Measurements from ENCODE around the gene TPCN2.
A peak's percentile ranks its signal among the peaks of the same experiment; 100 is the strongest.
"Not testable (repeated sequence)": the region's sequence is repeated elsewhere in the genome, so short reads cannot be mapped to it uniquely, and the experiment has no call there.

TPCN2 gene

DNA sequence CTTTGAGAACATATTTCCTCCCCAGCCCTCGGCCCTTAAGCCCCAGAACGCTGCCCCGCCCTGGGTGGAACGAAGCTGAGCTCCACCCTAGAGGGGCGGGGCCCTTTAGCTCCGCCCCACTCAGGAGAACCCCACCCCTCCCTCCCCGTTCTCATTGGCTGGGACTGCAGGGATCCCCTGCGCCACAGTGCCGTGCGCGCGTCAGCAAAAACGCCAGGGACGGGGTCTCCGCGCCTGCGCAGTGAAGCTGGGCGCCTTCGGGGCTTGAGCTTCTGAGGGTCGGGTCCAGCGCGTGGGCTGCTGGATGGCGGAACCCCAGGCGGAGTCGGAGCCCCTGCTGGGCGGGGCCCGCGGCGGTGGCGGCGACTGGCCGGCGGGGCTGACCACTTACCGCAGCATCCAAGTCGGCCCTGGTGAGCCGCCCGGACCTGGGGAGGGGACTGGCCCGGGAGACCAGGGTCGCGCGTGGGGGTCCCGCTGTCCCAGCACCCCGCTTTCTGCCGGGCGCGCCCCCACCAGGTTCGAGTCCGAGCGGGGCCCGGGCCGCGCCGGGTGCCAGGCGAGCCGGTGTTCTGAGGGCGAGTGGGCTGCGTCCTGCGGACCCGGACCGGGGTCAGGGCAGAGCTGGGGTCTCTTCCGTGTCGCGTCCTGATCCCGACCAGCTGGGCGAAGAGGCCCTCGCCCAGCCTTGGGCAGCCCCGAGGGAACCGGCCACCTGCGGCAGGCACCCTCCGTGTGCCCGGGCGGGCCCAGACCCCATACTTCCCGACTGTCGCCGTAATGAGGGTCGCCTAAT is at the start of gene TPCN2:
TSS of gene TPCN2 (plus strand) at position 239 of the 796 bp plus-strand sequence. CDS start at position 305, 66 bp downstream.
- peak; percentile 48 for DNase-seq

DNA sequence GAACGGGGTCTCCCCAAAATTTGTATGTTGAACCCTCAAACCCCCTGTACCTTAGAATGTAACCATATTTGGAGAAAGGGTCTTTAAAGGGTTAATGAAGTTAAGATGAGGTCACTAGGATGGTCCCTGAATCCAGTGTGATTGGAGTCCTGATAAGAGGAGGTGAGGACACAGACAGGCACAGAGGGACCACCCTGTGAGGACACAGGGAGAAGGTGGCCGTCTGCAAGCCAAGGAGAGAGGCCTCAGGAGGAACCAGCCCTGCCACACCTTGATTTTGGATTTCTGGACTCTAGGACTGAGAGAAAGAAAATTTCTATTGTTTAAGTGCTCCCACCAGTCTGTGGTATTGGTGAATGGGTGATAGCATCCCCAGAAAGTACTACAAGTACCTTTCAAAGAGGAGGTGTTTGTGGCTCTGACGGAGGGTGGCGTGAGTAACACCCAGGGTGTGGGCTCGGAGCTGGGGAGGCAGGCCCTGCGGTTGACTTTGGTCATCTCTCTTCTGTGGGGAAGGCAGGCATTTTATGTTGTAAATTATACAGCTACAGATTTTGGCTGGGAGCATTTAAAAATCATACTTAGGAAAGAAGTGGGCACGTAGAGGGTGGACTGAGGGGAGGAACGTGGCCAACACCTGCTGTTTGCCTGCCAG is 49.5 kb upstream of the TPCN2 start:
- no peak for DNase-seq

DNA sequence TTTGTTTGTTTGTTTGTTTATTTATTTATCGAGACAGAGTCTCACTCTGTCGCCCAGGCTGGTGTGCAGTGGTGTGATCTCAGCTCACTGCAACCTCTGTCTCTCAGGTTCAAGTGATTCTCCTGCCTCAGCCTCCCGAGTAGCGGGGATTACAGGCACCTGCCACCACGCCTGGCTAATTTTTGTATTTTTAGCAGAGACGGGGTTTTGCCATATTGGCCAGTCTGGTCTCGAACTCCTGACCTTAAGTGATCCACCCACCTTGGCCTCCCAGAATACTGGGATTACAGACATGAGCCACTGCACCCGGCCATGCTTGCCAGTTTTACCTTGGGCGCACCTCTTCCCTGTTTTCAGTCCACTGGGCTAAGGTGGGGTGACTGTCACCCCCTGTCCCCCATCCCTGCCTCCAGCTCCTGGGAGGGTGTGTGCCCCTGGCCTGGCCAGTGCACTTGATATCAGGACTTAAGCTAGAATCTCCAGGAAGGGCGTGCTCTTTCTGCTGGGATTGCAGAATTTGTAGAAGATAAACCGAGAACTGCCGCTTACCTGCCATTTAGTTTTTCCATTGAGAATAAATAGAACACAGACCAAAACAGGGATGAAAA is 48.9 kb upstream of the TPCN2 start:
- DNase-seq, result not testable (repeated sequence)

DNA sequence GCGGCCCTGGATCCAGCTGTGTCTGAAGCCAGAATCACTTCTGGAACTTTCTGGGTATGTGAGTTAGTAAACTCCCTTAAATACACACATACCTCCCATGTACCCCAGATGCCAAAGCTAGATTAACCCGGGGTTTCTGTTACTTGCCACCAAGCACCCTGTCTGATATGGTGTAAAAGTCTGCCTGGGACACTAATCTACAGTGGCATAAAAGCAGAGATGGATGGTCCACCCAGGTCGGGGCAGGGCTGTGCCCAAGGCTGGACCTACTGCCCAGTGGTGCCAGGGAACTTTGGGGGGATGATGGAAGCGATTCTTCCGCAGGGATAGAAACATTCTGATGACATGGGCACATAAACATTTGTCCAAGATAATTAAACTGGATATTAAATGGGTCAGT is 48.3 kb upstream of the TPCN2 start:
- DNase-seq, result no peak

DNA sequence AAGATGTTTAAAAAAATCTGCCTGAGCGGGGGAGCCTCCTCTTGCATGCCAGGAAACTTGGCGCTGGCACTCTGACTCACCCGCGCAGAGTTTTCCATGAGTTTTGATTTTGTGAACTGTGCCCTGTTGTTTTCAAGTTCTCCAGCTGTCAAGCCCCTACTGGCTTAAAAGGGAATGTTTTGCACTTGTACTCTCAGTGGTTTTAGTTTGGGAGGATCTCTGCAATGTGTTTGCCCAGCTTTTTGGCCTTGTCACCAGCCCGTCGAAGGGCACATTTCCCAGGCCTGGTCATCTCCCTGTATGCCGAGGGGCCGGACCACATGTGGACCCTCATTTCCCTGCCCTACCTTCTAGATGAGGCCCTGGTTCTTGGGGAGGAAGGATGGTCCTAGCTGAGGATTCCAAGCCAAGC is 47.9 kb upstream of the TPCN2 start:
- DNase-seq, result peak; percentile 62

DNA sequence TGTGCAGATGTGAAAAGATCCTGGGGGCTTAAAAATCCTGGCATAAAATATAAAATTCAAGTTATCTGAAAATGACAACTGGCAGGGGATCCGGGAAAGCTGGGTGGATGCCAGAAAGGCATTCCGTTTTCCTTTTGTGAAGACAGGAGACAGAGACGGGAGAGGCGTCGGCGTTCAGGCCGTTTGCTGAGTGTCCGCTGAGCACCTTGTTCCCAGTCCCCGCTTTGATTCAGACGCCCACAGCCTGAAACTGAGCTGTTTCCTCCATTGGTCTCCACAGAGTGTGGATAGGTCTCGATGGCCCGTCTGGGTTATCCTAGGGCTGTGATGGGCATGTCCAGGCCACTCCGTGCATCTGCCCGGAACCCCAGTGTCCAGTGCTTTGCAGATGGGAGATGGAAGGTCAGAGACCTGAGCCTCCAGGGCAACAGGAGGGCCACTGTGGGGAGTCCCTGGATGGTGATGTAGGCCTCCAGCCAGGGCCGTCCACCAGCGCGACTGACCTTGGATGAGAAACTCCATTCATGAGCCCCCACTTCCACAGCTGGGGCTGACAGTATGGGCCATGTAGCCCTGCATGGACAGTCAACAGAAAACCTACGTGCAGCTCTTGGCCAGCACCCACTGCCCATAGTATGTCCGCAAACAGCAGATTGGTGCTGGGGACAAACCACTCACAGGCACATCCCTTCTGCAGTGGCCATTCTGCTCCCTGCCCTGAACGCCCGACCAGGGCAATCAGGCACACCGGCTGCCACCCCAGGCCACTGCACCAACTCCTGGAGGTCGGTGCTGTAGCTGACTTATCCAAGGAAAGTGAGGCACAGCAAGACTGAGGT is 47.3 kb upstream of the TPCN2 start:
- no peak for DNase-seq

DNA sequence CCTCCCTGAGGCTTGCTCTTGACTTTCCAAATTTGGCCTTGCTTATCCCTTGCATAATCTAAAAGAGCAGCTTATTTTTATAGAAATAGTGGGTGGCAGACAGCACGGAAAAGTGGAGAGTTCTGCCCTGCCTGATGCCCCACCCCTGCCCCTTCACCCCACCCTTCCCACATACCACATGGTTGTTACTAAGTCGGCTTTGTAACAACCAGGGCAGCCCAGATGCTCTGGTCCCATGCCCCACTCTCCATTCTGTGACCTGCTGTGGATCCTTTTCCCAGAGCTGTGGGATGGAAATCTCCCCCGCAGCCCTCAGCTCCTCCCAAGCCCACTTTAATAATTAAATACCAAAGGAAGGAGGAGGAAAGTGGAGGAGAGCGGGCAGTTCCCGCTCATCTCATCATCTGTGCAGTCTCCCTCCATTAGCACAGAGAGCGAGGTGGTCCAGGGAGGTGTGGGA is 46.6 kb upstream of the TPCN2 start:
- DNase-seq, result no peak

DNA sequence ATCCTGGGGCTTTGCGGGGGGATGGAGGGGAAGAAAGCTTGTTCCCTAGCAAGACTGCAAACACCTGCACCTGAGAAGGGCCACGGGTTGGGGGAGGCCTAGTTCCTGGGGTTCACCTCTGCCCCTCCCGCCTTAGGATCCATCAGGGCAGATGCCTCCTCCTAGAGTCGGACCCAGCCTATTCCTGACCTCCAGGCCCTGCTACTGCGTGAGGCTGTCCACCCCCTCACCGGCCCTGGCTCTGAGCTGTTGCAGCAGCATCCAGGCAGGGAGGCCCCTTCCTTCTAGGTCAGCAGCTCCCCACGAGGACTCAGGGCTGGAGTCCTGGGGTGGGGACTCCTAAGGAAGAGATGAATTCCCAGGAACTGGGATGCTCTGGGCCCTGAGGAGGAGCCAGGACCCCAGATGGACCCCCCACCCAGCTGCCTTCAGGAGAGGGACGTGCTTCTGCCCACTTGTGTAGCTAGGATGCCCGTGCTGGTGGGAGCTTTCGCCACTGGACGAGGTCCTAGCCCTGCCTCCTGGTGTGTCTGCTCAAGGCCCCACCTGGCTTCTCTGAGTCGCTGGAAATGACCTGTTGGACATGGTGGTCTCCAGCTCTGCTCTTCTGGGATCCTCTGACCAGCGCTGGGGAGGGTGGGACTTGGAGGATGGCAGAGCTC is 46.0 kb upstream of the TPCN2 start:
- DNase-seq, result no peak

DNA sequence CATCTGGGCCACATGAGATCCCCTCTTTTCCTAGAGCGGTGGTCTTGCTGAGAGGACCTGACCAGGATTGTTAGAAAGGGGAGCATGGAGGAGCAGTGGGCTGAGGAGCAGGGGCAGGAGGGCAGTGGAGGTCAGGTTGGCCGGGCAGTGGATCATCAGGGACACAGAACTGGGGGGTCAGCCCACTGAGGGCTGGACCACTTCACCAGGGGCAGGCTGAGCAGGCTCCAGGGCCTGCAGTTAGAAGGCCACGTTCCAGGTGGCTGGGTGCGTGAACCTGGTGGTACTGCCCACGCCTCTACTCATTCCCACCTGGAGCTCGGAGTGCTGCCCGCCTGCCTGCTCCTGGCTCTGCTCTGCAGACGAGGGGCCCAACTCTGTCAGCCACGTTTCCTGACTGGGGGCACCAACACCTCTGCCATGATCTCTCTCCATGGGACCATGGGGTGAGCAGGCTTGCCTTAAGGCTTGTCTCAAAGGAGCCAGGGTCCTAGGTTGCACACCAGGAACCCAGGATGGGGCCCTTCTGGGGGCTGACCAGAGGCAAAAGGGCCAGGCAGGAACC is 45.3 kb upstream of the TPCN2 start:
- no peak for DNase-seq

DNA sequence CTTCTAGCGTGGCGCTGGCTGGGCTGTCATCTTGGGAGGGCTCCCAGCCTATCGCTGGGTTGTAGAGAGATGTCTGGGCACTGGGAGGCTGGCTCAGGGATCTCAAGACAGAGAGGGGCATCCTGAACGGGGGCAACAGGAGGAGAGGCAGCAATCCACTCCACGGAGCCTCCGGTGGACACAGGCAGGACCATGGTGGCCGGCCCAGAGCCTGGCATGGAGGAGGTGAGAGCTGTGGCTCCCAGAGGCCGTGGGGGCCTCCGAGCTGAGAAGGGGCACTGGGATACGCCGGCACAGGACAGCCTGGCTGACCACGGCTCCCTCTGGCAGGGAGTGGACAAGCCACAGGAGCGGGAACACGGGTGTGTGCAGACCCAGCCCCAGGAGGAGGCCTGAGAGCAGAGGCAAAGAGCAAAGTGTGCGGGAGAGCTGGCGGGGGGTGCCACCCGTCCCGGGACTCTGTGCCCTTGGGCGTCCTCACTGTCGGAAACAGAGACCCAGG is 44.8 kb upstream of the TPCN2 start:
- DNase-seq, result no peak

DNA sequence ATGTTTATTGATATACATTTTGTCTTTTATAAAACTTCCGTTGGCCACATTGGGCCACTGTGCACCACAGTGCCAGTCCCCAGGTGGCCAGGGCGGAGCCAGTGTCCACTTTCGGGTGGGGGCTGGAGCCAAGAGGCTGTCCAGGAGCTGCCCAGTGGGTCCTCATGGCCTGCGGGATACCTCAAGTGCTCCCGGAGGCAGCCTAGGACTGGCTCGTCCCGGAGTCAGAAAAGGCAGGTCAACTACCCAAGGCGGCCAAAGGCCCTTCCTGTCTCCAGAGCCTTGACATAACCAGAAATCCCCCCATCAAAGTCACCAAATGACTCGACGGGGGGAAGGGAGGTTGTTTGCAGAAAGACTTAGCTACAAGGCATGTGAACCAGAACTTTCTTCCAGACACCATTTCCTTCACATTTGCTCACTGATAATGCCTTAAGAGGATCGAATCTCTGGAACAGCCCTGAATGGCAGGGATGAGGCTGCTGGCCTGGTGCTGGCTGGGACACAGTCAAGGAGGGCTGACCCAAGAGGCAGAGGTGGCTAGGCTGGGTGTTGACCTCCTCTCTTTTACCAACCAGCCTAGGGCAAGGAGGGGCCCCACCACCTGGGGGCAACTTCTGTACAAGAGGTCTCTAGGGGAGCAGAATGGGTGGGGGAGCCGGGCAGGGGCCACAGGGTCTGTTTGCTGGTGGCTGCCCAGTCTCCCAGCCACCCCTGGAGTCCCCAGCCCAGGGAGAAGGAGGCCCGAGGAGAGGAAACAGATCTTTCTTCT is 44.1 kb upstream of the TPCN2 start:
- no peak for DNase-seq

DNA sequence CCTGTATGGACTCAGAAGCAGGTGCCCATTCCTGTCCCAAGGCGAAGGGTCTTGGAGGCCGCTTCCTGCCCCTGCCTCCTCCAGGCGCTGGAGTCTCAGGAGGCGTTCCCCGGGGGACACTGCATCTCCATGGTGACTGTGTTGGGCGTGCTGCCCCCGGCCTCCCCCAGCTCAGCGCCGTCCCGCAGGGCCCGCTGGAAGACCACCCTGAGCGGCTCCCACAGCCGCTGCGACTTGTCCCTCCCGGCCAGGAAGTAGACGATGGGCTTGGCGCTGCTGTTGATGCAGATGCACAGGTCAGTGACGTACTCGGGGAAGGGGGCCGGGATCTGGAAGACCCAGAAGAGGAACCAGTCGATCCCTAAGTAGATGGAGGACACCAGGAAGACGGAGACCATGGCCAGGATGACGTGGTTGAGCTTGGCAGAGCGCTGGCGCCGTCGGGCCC is 43.5 kb upstream of the TPCN2 start:
- no peak for DNase-seq

DNA sequence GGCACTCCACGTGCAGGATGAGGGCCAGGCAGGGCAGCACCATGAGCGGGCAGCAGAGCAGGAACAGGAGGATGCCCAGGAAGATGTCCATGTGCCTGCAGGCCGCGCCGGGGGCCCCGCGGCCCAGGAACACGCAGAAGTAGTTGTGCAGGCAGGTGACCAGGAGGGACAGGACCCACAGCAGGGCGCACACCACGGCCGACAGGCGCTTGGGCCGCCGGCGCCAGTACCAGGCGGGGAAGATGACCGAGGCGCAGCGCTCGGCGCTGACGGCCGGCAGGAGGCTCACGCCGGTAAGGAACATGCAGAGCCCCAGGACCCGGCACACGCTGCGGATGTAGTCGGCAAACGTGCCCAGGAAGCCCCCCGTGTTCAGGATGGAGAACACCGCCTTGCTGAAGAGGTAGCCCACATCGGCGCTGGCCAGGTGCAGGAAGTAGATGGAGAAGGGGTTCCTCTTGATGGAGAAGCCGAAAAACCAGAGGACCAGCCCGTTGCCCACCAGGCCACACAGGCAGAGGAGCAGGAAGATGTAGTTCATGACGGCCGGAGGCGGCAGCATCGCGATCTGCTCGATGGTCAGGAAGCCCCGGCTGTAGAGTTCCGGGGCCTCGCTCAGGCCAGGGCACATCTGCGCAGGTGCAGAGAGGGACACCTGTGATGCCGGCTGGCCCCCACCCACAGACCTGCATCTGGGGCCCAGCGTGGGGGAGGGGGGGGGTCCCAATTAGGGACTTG is 42.9 kb upstream of the TPCN2 start:
- no peak for DNase-seq

DNA sequence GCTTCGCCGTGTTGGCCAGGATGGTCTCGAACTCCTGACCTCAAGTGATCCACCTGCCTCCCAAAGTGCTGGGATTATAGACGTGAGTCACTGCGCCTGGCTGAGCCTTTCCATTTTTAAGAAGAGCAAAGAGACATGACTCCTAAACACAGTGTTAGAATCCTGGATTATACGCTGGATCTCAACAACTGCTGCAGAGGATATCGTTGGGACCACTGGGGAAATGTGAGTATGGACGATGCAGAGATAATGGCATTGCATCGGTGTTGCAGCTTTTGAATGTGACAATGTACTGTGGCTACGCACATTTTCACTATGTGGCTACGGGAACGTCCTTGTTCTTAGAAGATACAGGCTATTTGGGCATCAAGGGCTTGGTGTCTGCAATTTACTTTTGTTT is 41.9 kb upstream of the TPCN2 start:
- DNase-seq, result no peak

DNA sequence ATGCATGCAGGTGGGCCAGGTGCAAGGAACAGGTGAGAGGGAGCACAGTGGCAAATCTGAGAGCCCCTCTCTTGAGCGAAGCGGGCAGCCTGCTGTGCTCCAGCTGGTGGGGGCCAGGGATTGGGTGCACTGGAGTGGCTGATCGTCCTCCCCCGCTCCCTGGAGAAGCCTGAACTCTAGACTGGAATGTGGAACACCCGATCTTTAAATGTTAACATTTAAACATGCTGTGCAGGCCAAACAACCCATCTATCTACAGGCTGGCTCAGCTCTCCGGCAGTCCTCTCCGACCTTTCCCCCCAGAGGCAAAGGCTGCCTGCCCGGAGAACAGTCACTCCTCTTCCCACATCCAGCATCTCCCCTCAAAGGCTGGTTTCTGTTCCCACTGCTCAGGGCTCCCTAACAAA is 40.8 kb upstream of the TPCN2 start:
- DNase-seq, result no peak

DNA sequence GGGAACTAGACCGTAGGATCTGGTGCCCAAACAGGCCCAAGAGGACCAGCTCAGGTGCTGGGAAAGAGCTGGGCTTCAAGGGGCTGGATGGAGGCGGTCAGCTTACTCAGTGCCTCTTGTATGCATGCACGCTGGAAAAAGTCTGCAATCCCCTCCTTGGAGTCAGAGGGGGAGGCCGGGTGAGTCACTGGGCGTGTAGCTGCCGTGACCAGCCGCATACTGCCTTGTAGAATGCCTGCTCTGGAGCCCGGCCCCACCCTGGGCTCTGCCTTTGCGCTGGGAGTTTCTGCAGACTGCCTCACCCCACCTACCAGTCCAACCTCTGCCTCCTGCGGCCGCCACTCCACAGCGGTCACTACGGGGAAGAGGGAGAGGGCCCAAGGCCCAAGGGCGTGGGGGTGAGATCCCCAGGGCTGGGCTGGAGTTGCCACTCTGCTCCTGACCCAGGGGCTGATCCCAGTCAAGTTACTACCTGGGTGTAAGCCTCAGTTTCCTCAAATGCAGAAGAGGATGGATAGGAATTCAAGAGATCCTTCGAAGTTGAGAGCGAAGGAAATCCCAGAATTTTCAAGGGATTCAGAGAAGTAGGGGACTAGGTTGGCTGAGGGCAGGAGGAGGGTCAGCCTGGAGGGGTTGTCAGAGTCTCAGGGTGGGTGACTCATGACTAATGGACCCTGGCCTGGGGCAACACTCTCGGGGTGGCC is 39.8 kb upstream of the TPCN2 start:
- peak; percentile 62 for DNase-seq

DNA sequence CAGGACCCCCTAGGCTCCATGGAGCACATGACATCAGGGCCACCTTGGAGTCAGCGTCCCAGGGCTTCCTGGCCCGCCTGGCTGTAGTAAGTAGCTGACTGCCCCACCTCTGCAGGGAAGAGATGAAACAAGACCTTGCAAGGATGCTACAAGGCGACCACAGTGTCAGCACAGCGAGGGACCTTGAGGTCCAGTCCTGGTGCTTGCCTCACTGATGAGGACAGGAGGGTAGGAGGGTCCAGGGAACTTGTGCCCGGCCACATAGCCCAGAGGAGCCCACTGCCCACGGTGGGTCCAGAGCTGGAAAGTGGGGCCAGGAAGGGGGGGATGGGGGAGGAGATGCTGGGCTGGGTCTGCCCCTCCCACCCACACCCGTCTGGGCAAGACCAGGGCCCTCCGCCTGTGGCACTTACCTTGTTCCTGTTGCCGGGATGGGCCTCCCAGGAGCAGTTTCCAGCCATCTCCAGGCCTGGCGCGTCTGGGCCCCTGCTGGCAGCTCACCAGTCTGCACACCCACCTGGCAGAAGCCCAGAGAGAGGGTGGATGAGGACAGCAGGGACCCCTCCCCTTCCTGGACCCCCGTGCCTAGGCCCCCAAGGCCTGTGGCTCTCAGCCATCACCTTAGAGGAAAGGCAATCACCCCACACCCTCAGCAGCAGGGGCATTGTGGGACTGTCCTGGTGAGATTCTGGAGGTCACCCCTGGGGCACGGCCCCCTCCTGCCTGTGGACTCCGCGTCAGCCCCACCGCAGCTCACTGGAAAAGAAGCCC is 39.1 kb upstream of the TPCN2 start:
- no peak for DNase-seq

DNA sequence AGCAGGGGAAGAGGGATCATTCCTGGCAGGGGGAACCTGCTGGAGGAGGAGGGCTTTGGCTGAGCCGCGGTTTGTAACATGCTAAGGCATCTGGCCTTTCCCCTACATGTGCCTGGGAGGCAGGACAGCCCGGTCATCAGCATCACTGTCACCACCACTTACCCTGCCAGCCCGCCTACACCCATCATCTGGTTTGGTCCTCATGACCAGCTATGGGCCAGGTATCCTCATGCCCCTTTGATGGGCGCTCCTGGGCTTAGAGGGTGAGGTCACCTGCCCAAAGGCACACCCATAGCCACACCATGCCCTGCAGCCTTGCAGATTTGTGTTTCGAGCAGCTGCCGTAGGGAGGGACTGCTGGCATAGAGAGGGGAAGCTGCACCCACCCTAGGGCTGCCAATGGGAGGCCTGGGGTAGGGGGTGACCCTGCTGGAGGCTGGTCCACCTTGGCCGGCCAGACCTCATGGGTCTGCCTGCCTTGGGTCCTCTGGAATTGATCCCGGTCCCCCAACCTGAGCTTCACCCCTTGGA is 38.3 kb upstream of the TPCN2 start:
- DNase-seq, result no peak

Measured in GOT3 (cell line).